Activated CD4-positive, alpha-beta T cell treated with anti-CD3 and anti-CD28 coated beads, Interleukin-2, amount 50 U/mL, for 48 hours (primary cell): Measurements from ENCODE around the gene RPRD1B.
"Not testable (repeated sequence)": the region's sequence is repeated elsewhere in the genome, so short reads cannot be mapped to it uniquely, and the experiment has no call there.

Experiments
- DNase-seq, 2 experiments: peaks; one replicate each; pipeline ENCODE4 v3.0.0-alpha.2; 2020

The RPRD1B gene

GRCh38 chr20:38001981-38002380 is 31.6 kb upstream of the RPRD1B start:
- no peak for DNase-seq

- no peak for DNase-seq
Measured at GRCh38 chr20:38002422-38002821, 31.1 kb upstream of the RPRD1B start.

GRCh38 chr20:38004416-38004815 is 29.1 kb upstream of the RPRD1B start:
- DNase-seq: no peak

- DNase-seq: no peak
Measured at GRCh38 chr20:38005903-38006302, 27.6 kb upstream of the RPRD1B start.

GRCh38 chr20:38007526-38007925 is 26.0 kb upstream of the RPRD1B start:
- no peak for DNase-seq

- DNase-seq: no peak
Measured at GRCh38 chr20:38008233-38008944, 25.2 kb upstream of the RPRD1B start.

- not testable (repeated sequence) for DNase-seq
Measured at GRCh38 chr20:38009416-38009815, 24.1 kb upstream of the RPRD1B start.

- DNase-seq: no peak
Measured at GRCh38 chr20:38011696-38012095, 21.9 kb upstream of the RPRD1B start.

GRCh38 chr20:38012332-38012731 is 21.2 kb upstream of the RPRD1B start:
- no peak for DNase-seq

- DNase-seq: no peak
Measured at GRCh38 chr20:38013887-38014286, 19.7 kb upstream of the RPRD1B start.

GRCh38 chr20:38017959-38018358 is 15.6 kb upstream of the RPRD1B start:
- DNase-seq: no peak

GRCh38 chr20:38018385-38018784 is 15.2 kb upstream of the RPRD1B start:
- DNase-seq: no peak

- DNase-seq: no peak
Measured at GRCh38 chr20:38021087-38021772, 12.3 kb upstream of the RPRD1B start.

- no peak for DNase-seq
Measured at GRCh38 chr20:38023181-38024001, 10.2 kb upstream of the RPRD1B start.

- DNase-seq: no peak
Measured at GRCh38 chr20:38024496-38024895, 9.1 kb upstream of the RPRD1B start.

- DNase-seq: no peak
Measured at GRCh38 chr20:38029453-38029852, 4.1 kb upstream of the RPRD1B start.

GRCh38 chr20:38031957-38032356 is 1.6 kb upstream of the RPRD1B start:
- no peak for DNase-seq

- peak; percentile 7 to 9 for DNase-seq
Measured at GRCh38 chr20:38032585-38033329, 789 bp upstream of the RPRD1B start.

GRCh38 chr20:38034108-38034649 is 633 bp downstream of the RPRD1B start:
- DNase-seq: no peak

- DNase-seq: no peak
Measured at GRCh38 chr20:38034961-38035360, 1.4 kb downstream of the RPRD1B start.

GRCh38 chr20:38036366-38036765 is 2.8 kb downstream of the RPRD1B start:
- no peak for DNase-seq

- no peak for DNase-seq
Measured at GRCh38 chr20:38040276-38040675, 6.7 kb downstream of the RPRD1B start.
